Breast epithelium (tissue), 4 donors: ENCODE data around the gene GAPDH. TPM values are rescaled to one million over a fixed set of nuclear protein-coding genes. Genes with fewer than 3 reads are reported as not detected.
A peak's percentile ranks its signal among the peaks of the same experiment; 100 is the strongest.
"Not testable (repeated sequence)": the region's sequence is repeated elsewhere in the genome, so short reads cannot be mapped to it uniquely, and the experiment has no call there.

Experiments used
- DNase-seq, 2 donors: peaks; one replicate each; pipeline ENCODE4 v3.0.0-alpha.2; 2019; ENCODE audit warnings: low spot score in 2 of 2
- H3K27ac ChIP-seq, 2 donors: fragments of 200-600 bp; sonication (generic) in 1 of 2; one replicate each; pipeline ENCODE4 v1.5.1; 2016 to 2019; ENCODE audit warnings: mild to moderate bottlenecking in 1 of 2
- H3K27me3 ChIP-seq, 2 donors: fragments of 200-600 bp; sonication (generic) in 1 of 2; one replicate each; pipeline versions ENCODE4 v1.5.1 to v1.6.0; 2017 to 2019; ENCODE audit warnings: control low read depth in 1 of 2, mild to moderate bottlenecking in 1 of 2
- H3K36me3 ChIP-seq: fragments of 200-600 bp; one replicate; pipeline ENCODE4 v1.5.1; 2019
- H3K4me1 ChIP-seq, 2 donors: fragments of 200-600 bp; sonication (generic); one replicate each; pipeline ENCODE4 v1.5.1; 2016 to 2019; ENCODE audit warnings: control low read depth in 1 of 2
- H3K4me3 ChIP-seq, 3 donors: fragments of 200-600 bp; sonication (generic); 1 replicate in 2 of 3; 2 replicates in 1 of 3; pipeline ENCODE4 v1.5.1; 2016 to 2019; ENCODE audit warnings: mild to moderate bottlenecking in 3 of 3, moderate library complexity in 2 of 3
- H3K9me3 ChIP-seq, 2 donors: fragments of 200-600 bp; sonication (generic) in 1 of 2; one replicate each; pipeline ENCODE4 v1.5.1; 2016 to 2019; ENCODE audit warnings: control low read depth in 1 of 2
- CTCF ChIP-seq, 3 donors: fragments of 450-650 bp; IDR thresholded peaks; one replicate each; pipeline ENCODE4 v1.5.1; 2016 to 2017; ENCODE audit warnings: antibody characterized with exemption in 3 of 3, mild to moderate bottlenecking in 3 of 3, moderate library complexity in 3 of 3
- POLR2A ChIP-seq: fragments of 450-650 bp; IDR thresholded peaks from one replicate; pipeline ENCODE4 v1.6.1; 2016; ENCODE audit warnings: antibody characterized with exemption, mild to moderate bottlenecking, moderate library complexity
- POLR2AphosphoS5 ChIP-seq, 3 donors: sonication (generic); formaldehyde crosslinking; IDR thresholded peaks; one replicate each; pipeline ENCODE4 v1.6.1; 2017; ENCODE audit warnings: antibody characterized with exemption in 3 of 3
- intact Hi-C: fragments of 100-400 bp; cut with DNase I; formaldehyde crosslinking; loops from one replicate; pipeline ENCODE4 v1.15.1; 2023; ENCODE audit warnings: low total_unique reads
- total RNA-seq, 3 donors: library from RNA; depleted of rRNA; stranded (reverse); fragments of >200 nt; gene quantifications; one replicate each; pipeline ENCODE4 v1.1.0, GENCODE V29; 2016

The GAPDH gene
- total RNA-seq, 3 donors from 2014 or later = 1,134 to 1,818 (median 1,628) TPM

DNA sequence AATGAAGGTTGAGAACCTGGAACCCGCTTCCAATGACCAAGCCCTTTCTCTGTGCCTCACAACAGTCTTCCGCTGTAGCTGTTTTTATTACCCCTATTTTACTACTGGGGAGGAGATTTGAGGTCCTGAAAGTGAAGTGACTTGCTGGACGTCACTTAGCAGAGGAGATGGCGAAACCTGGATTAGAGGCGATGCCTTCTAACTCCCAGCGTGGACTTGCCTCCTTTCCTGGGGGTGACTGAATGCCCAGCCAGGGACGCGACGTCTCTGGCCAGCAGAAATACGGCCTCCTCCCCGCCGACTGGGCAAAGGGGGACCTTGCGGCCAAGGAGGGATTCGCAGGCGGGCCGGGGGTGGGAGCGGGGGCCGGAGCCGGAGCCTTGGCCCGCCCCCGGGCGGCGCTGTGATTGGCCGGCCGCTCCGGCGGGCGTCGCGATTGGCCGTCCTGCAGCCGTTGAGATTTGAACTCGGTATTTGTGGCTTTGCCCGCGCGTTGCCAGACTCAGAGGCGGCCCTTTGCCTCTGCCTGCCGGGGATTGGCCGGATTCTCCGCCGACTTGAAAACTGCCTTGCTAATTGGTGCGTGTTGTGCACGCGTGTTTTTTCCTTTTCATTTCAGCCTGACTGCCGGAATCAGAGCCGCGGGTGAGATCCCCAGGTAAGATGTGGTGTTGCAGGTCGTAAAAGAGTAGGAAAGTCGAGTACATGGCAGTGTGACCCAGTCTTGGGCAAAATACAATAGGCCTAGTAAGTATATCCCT, 40.6 kb upstream of the GAPDH start, which contains the start of gene NCAPD2:
TSS of gene NCAPD2 (plus strand) at position 606 of the 761 bp plus-strand sequence. CDS start 997 bp downstream, outside the sequence.
- no peaks in the 10 kb centered on the region for H3K9me3 ChIP-seq
- TF ChIP-seq POLR2AphosphoS5 (IDR thresholded peaks at IDR 0.05) = peak in 1 of 3 donors; percentile 45
- no peak for TF ChIP-seq POLR2A
- TF ChIP-seq CTCF (IDR thresholded peaks at IDR 0.05) = peak in 2 of 3 donors; percentile 46 to 54
- no peaks in the 10 kb centered on the region for H3K27me3 ChIP-seq
- intact Hi-C loops = no loop called here
- peak; percentile 95 for DNase-seq
- H3K27ac ChIP-seq = peak within 1 kb of the TSS; percentile 94
- H3K4me1 ChIP-seq = peaks cover 4 to 11% of the 10 kb centered on the region in 2 donors
- H3K4me3 ChIP-seq = peak within 1 kb of the TSS; percentile 70 to 89 (median 76)
- no peaks in the 10 kb centered on the region for H3K36me3 ChIP-seq

- Histone ChIP-seq H3K4me1 (peaks cover 4 to 11% of the 10 kb centered on the region in 2 donors), H3K36me3 (no peaks in the 10 kb centered on the region), H3K27me3 (no peaks in the 10 kb centered on the region), H3K9me3 (no peaks in the 10 kb centered on the region), H3K4me3 (peak overlapping the region; percentile 70 to 89 (median 76)), H3K27ac (peak overlapping the region in 1 of 2 donors; percentile 94)
- TF ChIP-seq POLR2AphosphoS5 (IDR thresholded peaks at IDR 0.05) (no peak), POLR2A (no peak), CTCF (IDR thresholded peaks at IDR 0.05) (no peak)
- DNase-seq = no peak
- intact Hi-C loops = no loop called here
These were observed 40.0 kb upstream of the GAPDH start for GRCh38 chr12:6494258-6494743.

GRCh38 chr12:6494968-6495367, 39.3 kb upstream of the GAPDH start:
- Histone ChIP-seq H3K4me1 (peaks cover 4 to 11% of the 10 kb centered on the region in 2 donors), H3K27me3 (no peaks in the 10 kb centered on the region), H3K36me3 (no peaks in the 10 kb centered on the region), H3K4me3 (peak overlapping the region in 2 of 3 donors; percentile 76 to 89), H3K9me3 (no peaks in the 10 kb centered on the region), H3K27ac (no peak overlapping the region)
- intact Hi-C loops = no loop called here
- DNase-seq = no peak
- TF ChIP-seq POLR2A (no peak), POLR2AphosphoS5 (IDR thresholded peaks at IDR 0.05) (no peak), CTCF (IDR thresholded peaks at IDR 0.05) (no peak)

DNA sequence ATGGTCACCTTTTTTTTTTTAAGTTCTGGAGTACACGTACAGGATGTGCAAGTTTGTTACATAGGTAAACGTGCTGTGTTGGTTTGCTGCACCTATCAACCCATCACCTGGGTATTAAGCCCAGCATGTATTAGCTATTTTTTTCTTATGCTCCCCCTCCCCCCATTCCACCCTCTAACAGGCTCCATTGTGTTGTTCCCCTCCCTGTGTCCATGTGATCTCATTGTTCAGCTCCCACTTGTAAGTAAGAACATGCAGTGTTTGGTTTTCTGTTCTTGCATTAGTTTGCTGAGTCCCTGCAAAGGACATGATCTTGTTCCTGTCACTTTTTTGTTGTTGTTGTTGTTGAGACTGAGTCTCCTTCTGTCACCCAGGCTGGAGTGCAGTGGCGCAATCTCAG, 37.0 kb upstream of the GAPDH start:
- DNase-seq, H3K27ac ChIP-seq, H3K27me3 ChIP-seq, H3K36me3 ChIP-seq, H3K4me3 ChIP-seq, H3K9me3 ChIP-seq, intact Hi-C loops: not testable (repeated sequence)
- peaks cover 4 to 10% of the 10 kb centered on the region in 2 donors for H3K4me1 ChIP-seq

GRCh38 chr12:6500466-6500865, 33.9 kb upstream of the GAPDH start:
- intact Hi-C loops = no loop called here
- no peaks in the 10 kb centered on the region for H3K4me1 ChIP-seq
- H3K27me3 ChIP-seq = no peaks in the 10 kb centered on the region
- H3K9me3 ChIP-seq = no peaks in the 10 kb centered on the region
- no peak for DNase-seq
- H3K36me3 ChIP-seq = no peaks in the 10 kb centered on the region
- H3K4me3 ChIP-seq = no peak overlapping the region
- TF ChIP-seq POLR2A = no peak
- TF ChIP-seq CTCF (IDR thresholded peaks at IDR 0.05) = no peak
- no peak for TF ChIP-seq POLR2AphosphoS5 (IDR thresholded peaks at IDR 0.05)
- H3K27ac ChIP-seq = no peak overlapping the region
